SH-SY5Y (cell line): ENCODE data around the gene DNA2.

ENCODE experiments used
- GATA2 ChIP-seq: IDR thresholded peaks from 2 replicates; pipeline ENCODE4 v1.6.1; 2011; ENCODE audit warnings: mild to moderate bottlenecking, low read depth, low read length
- GATA3 ChIP-seq: IDR thresholded peaks from 2 replicates; pipeline ENCODE4 v1.6.1; 2011; ENCODE audit warnings: low read depth, mild to moderate bottlenecking, low read length, moderate library complexity

DNA sequence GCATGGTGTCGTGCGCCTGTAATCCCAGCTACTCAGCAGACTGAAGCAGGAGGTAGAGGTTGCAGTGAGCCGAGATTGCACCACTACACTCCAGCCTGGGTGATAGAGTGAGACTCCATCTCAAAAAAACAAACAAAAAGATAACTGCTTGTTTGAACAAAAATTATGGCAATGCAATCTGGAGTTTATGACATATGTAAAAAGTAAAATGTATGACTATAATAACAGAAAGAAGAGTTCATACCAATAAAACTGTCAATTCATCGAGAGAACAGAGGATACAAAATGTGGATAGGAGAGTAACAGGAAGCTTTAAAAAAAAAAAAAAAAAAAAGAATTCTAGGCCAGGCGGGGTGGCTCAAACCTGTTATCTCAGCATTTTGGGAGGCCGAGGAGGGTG lies 36.3 kb upstream of the DNA2 start:
- no peak for TF ChIP-seq GATA3
- no peak for TF ChIP-seq GATA2
